Activated T-helper 1 cell treated with anti-CD3 and anti-CD28 coated beads, Interleukin-2, amount 50 U/mL, for 16 hours (primary cell): ENCODE results near the gene PPARG.
"Not testable (repeated sequence)": the region's sequence is repeated elsewhere in the genome, so short reads cannot be mapped to it uniquely, and the experiment has no call there.

Experiments used
- DNase-seq, 2 donors: peaks; one replicate each; pipeline ENCODE4 v3.0.0-alpha.2; 2020; ENCODE audit warnings: low read depth in 1 of 2, low spot score in 1 of 2

Gene PPARG

GRCh38 chr3:12440927-12441714 is 152.3 kb downstream of the PPARG start:
- no peak for DNase-seq

DNA sequence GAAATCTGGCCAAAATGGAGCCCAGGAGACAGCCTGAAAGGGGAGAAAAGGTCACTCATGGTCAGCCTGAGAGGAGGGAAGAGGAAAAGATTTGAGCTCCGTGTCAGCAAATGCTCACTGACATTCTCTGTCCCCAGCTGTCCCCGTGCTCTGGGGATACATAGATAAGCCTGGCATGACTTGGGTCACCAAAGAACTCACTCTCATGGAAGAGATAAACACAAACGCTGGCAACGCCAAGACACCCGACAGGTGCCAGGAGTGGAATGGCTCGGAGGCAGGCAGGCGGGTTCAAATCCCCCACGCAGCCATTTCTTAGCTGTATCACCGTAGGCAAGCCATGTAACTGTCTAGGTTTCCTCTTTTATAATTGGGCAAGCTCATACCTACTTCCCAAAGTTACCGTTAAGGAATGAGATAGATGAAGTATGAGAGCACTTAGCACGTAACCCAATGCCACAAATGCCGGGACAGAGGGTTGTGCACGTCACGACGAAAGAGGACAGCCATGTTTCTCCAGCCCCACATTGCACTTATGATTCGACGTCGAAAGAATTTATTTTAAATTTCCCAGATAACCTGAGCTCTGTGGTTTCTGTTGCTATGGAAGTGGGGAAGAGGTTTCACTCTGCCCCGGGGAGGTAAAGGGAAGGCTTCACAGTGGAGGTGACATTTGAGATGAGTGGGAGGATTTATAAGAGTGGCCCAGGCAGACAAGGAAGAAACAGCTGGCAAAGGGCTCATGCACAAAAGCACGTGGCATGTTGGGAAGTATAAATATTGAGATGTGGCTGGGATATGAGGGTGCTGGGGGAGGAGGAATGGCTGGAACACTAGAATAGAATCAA is 154.0 kb downstream of the PPARG start:
- no peak for DNase-seq

- DNase-seq: no peak
These were observed 155.1 kb downstream of the PPARG start for GRCh38 chr3:12443781-12444522.

- no peak for DNase-seq
These were observed 156.0 kb downstream of the PPARG start for GRCh38 chr3:12444582-12445471.

- no peak for DNase-seq
These were observed 156.8 kb downstream of the PPARG start for GRCh38 chr3:12445523-12446240.

DNA sequence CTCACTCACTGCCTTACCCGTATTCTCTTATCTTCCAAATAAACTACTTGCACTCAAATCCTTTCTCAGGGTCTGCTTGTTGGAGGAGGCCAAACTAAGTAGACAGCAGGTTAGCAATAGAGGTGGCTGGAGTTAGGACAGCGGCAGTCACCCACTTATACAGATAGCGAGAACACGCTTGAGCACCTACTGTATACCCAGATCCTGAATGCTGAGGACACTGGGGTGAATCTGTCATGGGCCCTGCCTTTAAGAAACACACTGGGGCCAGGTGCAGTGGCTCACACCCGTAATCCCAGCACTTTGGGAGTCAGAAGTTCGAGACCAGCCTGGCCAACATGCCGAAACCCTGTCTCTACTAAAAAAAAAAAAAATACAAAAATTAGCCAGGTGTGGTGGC is 157.4 kb downstream of the PPARG start:
- no peak for DNase-seq

DNA sequence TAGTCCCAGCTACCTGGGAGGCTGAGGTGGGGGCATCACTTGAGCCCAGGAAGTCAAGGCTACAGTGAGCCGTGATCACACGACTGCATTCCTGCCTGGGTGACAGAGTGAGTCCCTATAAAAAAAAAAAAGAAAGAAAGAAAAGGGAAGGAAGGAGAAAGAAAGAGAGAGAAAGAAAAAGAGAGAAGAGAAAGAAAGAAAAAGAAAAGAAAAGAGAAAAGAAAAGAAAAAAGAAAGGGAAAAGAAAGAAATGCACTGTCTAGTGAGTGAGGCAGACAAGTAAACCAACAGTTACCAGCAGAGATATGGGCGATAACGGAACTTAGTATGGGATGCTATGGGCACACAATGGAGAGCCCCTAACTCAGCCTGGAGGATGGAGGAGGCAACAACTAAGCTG is 158.2 kb downstream of the PPARG start:
- no peak for DNase-seq

- not testable (repeated sequence) for DNase-seq
These were observed 159.7 kb downstream of the PPARG start for GRCh38 chr3:12448404-12449202.

GRCh38 chr3:12449889-12450682 is 161.2 kb downstream of the PPARG start:
- DNase-seq: no peak

DNA sequence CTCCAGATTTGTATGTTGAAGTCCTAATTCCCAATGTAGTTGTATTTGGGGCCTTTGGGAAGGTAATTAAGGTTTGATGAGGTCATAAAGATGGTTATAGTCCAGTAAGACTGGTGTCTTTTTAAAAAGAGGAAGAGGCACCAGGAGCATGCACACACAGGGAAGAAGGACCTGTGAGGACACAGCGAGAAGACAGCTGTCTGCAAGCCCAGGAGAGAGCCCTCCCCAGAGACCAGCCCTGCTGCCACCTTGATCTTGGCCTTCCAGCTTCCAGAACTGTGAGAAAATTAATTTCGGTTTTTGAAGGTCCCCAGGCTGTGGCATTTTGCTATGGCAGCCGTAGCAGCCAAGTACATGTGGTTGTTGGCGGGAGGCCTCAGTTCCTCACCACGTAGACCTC is 162.6 kb downstream of the PPARG start:
- no peak for DNase-seq

GRCh38 chr3:12451960-12452359 is 163.1 kb downstream of the PPARG start:
- no peak for DNase-seq

GRCh38 chr3:12452361-12453330 is 163.8 kb downstream of the PPARG start:
- no peak for DNase-seq

DNA sequence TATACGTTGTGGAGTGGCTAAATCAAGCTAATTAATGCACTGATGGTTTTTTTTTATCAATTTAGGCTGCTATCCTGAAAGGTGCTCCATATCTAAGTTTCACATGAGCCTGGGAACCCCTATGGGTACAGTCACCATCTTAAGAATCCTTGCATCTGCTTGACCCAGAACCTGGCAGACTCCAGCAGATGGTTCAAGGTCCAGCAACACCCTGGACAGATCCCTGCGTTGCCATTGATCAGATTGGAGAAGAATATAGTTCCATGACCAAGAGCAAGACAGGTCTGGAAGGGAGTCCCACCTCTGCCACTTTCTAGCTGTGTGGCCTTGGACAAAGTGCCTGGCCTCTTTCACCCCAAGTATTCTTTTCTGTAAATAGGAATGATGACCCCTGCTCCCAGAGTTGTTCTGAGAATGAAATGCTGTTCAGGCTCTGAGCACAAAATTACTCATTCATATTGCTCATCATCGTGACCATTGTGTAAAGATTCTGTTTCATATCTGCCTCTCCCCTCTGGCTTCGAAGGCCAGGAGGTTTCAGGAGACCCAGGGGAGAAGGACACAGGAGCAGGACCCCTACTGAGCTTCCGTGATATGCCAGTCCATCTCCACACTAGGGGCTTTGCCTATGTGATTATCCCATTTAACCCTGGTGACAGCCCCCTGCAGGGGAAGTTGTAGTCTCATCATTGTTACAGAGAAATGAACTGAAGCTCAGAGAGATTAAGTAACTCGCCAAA is 165.4 kb downstream of the PPARG start:
- no peak for DNase-seq

GRCh38 chr3:12454816-12455121 is 165.9 kb downstream of the PPARG start:
- no peak for DNase-seq

DNA sequence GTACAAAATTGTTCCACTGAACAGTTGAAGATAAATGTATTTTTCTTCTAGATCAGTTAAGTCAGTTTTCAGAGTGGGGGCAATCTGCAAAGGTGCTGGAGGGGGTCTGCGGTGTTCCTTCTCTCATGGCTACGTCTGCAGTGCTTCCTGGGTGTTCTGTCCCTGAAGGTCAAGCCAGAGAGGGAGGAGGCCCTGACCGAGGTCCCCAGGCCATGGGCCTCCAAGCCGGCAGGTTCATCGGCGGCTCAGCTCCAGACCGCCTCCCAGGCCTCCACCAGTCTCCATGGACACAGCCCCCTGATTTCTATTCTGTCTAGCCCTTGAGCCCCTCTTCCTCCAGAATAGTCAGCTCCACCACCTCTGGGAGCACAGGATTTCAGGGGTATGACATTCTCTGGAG is 166.9 kb downstream of the PPARG start:
- no peak for DNase-seq

DNA sequence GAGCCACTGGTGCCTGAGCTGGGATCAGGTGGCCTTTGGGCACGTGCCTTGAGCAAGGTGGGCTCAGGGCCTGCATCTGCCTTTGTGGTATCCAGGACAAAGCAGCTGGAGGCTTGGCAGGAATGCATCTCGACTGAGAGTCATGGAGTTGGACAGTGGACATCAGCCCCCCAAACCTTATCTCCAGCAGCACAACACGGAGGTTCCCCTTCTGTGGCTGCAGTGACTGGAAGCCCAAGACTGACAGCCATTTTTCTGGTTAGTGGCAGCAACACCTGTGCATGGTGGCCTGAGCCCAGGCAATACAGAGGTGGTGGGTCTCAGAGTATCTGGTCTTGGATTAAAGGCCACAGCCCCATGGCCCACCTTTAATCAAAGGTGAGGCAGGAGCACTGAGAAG is 167.6 kb downstream of the PPARG start:
- DNase-seq: no peak

DNA sequence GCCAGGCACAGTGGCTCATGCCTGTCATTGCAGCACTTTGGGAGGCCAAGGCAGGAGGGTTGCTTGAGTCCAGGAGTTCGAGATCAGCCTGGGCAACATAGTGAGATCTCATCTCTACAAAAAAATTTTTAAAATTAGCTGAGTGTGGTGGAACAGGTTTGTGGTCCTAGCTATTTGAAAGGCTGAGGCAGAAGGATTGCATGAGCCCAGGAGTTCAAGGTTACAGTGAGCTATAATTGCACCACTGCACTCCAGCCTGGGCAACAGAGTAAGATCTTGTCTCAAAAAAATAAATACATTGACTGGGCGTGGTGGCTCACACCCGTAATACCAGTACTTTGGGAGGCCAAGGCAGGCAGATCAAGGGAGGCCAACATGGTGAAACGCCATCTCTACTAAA is 168.5 kb downstream of the PPARG start:
- DNase-seq: not testable (repeated sequence)
